ENCODE results near the gene SEPTIN11. TPM values are rescaled to one million over a fixed set of nuclear protein-coding genes. Genes with fewer than 3 reads are reported as not detected.
A peak's percentile ranks its signal among the peaks of the same experiment; 100 is the strongest.

The SEPTIN11 gene
- total and polyA plus RNA-seq, 9 of the 15 experiments (the other 6 are each of a cell fraction or from before 2014, with no cell fraction given): 25.7 to 142 (median 84.3) TPM

DNA sequence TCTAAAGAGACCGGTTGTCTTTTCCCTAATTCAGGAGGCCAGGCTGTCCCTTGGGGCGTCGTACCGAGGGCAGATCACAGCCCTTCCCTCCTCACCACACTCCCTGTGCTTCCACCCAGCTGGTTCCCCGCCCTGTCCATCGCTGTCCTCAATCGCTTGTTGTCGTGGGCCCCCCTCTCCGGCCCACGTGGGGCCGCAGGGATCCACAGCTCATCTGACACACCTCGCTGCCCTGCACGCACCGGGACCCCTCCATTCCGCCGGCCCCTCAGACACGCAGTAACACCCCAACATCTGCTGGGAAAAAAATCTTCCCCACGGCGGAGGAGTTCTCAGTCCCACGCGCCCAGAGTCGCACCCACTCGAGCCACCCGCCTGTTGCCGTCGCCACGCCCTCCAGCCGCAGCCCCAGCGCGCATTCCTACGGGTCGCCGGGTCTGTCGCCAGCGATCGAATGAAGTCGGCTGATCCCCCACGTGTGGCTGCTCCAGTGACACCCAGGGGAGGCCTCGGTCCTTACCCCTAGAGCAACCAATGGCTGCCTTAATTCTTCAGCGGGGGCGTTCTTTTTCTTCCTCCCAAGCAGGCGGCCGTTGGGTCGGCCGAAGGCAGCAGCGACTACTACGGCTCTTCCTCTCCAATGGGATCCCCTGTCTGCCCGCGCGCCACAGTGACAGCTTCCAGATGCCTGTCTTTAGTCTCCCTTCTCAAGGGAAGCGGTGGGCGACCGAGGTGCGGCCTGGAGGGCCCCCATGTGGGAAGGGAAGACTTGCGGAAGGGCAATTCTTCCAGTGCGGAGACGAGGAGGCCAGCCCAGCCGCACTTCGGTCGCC is 893 bp upstream of the SEPTIN11 start (continued):
- TF ChIP-seq CREB5 (CRISPR knock-in tag; IDR thresholded peaks at IDR 0.05) (no peak), CREM (IDR thresholded peaks at IDR 0.05; ENCODE audit: low read depth) (peak; percentile 48; the same call in 1 of the 2 replicates), TRIM24 (IDR thresholded peaks at IDR 0.05) (no peak), MIER1 (IDR thresholded peaks at IDR 0.05; ENCODE audit: low read depth) (no peak), GMEB1 (CRISPR knock-in tag; IDR thresholded peaks at IDR 0.05) (no peak), ZNF740 (CRISPR knock-in tag; IDR thresholded peaks at IDR 0.05) (0 out of 2 replicates have a peak, but pooled peaks have one; percentile 55), ZNF740 (tag; IDR thresholded peaks at IDR 0.05) (no peak), MCM5 (IDR thresholded peaks at IDR 0.05; ENCODE audit: low read depth) (no peak), ZSCAN32 (CRISPR knock-in tag; IDR thresholded peaks at IDR 0.05) (no peak), ZBTB17 (CRISPR knock-in tag; IDR thresholded peaks at IDR 0.05) (no peak), MAFK (IDR thresholded peaks at IDR 0.05; ENCODE audit: low read length) (no peak), ELK1 (CRISPR knock-in tag; IDR thresholded peaks at IDR 0.05) (no peak), NR1H2 (CRISPR knock-in tag; IDR thresholded peaks at IDR 0.05) (0 out of 2 replicates have a peak, but pooled peaks have one; percentile 61), ZNF140 (CRISPR knock-in tag; IDR thresholded peaks at IDR 0.05) (no peak), RFX5 (IDR thresholded peaks at IDR 0.05; ENCODE audit: low read depth, low read length) (no peak)
- TF ChIP-seq, protein P1, sequence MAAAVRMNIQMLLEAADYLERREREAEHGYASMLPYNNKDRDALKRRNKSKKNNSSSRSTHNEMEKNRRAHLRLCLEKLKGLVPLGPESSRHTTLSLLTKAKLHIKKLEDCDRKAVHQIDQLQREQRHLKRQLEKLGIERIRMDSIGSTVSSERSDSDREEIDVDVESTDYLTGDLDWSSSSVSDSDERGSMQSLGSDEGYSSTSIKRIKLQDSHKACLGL (CRISPR knock-in tag; IDR thresholded peaks at IDR 0.05; ENCODE audit: borderline replicate concordance, poor library complexity, severe bottlenecking): no peak
- TF ChIP-seq, protein P2, sequence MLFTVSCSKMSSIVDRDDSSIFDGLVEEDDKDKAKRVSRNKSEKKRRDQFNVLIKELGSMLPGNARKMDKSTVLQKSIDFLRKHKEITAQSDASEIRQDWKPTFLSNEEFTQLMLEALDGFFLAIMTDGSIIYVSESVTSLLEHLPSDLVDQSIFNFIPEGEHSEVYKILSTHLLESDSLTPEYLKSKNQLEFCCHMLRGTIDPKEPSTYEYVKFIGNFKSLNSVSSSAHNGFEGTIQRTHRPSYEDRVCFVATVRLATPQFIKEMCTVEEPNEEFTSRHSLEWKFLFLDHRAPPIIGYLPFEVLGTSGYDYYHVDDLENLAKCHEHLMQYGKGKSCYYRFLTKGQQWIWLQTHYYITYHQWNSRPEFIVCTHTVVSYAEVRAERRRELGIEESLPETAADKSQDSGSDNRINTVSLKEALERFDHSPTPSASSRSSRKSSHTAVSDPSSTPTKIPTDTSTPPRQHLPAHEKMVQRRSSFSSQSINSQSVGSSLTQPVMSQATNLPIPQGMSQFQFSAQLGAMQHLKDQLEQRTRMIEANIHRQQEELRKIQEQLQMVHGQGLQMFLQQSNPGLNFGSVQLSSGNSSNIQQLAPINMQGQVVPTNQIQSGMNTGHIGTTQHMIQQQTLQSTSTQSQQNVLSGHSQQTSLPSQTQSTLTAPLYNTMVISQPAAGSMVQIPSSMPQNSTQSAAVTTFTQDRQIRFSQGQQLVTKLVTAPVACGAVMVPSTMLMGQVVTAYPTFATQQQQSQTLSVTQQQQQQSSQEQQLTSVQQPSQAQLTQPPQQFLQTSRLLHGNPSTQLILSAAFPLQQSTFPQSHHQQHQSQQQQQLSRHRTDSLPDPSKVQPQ (CRISPR knock-in tag; IDR thresholded peaks at IDR 0.05; ENCODE audit: borderline replicate concordance): no peak
- TF ChIP-seq, protein P3, sequence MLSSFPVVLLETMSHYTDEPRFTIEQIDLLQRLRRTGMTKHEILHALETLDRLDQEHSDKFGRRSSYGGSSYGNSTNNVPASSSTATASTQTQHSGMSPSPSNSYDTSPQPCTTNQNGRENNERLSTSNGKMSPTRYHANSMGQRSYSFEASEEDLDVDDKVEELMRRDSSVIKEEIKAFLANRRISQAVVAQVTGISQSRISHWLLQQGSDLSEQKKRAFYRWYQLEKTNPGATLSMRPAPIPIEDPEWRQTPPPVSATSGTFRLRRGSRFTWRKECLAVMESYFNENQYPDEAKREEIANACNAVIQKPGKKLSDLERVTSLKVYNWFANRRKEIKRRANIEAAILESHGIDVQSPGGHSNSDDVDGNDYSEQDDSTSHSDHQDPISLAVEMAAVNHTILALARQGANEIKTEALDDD (IDR thresholded peaks at IDR 0.05): no peak
